Measurements from ENCODE around the gene PCDH15.
"Not testable (repeated sequence)": the region's sequence is repeated elsewhere in the genome, so short reads cannot be mapped to it uniquely, and the experiment has no call there.

PCDH15 gene

DNA sequence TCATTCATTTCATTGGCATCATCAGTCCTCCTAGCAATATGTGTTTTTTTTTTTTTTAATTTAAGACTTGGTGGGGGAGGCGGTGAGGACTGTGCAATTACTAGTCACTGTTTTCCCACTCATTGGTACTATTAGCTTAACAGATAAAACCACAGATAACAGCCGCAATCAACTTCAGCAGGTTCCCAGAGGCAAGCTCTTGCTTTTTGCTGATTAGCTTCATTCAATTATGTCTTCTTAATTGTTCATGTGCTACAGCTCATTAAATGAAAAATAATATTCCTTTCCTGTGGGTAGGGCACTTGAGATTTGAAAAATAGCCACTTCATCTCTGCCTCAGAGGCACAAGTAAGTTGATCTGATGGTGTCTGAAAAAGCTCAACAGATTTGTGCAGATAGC, 215.5 kb downstream of the PCDH15 start:
- Histone ChIP-seq H3K4me3 (ENCODE audit: low read depth in 1 of 2, low read length in 2 of 2) (no peak overlapping the region), H3K9me3 (ENCODE audit: control insufficient read depth in 1 of 2, low read length in 2 of 2) (no peaks in the 10 kb centered on the region), H3K4me1 (ENCODE audit: control insufficient read depth in 1 of 2, insufficient read depth in 2 of 2, low read length in 2 of 2) (no peaks in the 10 kb centered on the region), H3K27me3 (ENCODE audit: control insufficient read depth in 1 of 2, insufficient read depth in 2 of 2, low read length in 2 of 2) (no peaks in the 10 kb centered on the region), H3K36me3 (ENCODE audit: control insufficient read depth in 1 of 2, insufficient read depth in 2 of 2, low read length in 2 of 2) (no peaks in the 10 kb centered on the region), H3K9ac (ENCODE audit: low read depth in 1 of 2, low read length in 2 of 2) (no peak overlapping the region), H3K27ac (ENCODE audit: low read depth, low read length) (no peak overlapping the region)

- H3K36me3 ChIP-seq (ENCODE audit: control insufficient read depth in 1 of 2, insufficient read depth in 2 of 2, low read length in 2 of 2), result no peaks in the 10 kb centered on the region
- H3K27me3 ChIP-seq (ENCODE audit: control insufficient read depth in 1 of 2, insufficient read depth in 2 of 2, low read length in 2 of 2), result no peaks in the 10 kb centered on the region
- no peak overlapping the region for H3K9ac ChIP-seq (ENCODE audit: low read depth in 1 of 2, low read length in 2 of 2)
- H3K4me3 ChIP-seq (ENCODE audit: low read depth in 1 of 2, low read length in 2 of 2), result no peak overlapping the region
- H3K4me1 ChIP-seq (ENCODE audit: control insufficient read depth in 1 of 2, insufficient read depth in 2 of 2, low read length in 2 of 2), result no peaks in the 10 kb centered on the region
- H3K27ac ChIP-seq (ENCODE audit: low read depth, low read length), result no peak overlapping the region
- H3K9me3 ChIP-seq (ENCODE audit: control insufficient read depth in 1 of 2, low read length in 2 of 2), result no peaks in the 10 kb centered on the region
Observed at GRCh38 chr10:54577682-54578081, 223.3 kb downstream of the PCDH15 start.

GRCh38 chr10:54576541-54576940, 224.5 kb downstream of the PCDH15 start:
- Histone ChIP-seq H3K9ac (ENCODE audit: low read depth in 1 of 2, low read length in 2 of 2) (no peak overlapping the region), H3K27ac (ENCODE audit: low read depth, low read length) (no peak overlapping the region), H3K4me3 (ENCODE audit: low read depth in 1 of 2, low read length in 2 of 2) (no peak overlapping the region), H3K36me3 (ENCODE audit: control insufficient read depth in 1 of 2, insufficient read depth in 2 of 2, low read length in 2 of 2) (no peaks in the 10 kb centered on the region), H3K9me3 (ENCODE audit: control insufficient read depth in 1 of 2, low read length in 2 of 2) (no peaks in the 10 kb centered on the region), H3K27me3 (ENCODE audit: control insufficient read depth in 1 of 2, insufficient read depth in 2 of 2, low read length in 2 of 2) (no peaks in the 10 kb centered on the region), H3K4me1 (ENCODE audit: control insufficient read depth in 1 of 2, insufficient read depth in 2 of 2, low read length in 2 of 2) (no peaks in the 10 kb centered on the region)

DNA sequence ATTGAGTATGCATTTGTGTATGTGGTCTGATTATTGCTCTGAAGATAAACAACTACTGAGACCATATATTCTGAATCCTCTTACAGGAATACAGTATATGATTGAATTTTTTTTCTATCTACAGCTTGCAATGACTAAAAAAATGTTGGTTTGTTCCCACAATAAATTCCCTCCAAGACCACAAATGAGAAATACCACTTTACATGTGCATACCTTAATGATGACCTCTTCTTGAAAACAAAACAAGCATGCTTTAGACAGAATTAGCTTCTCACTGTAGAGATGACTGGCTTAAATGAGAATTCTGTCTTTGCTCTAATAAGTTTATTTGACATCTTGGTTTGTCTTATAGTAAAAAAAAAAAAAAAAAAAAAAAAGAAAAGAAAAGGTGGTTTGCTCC, 241.5 kb downstream of the PCDH15 start:
- Histone ChIP-seq H3K4me1 (ENCODE audit: control insufficient read depth in 1 of 2, insufficient read depth in 2 of 2, low read length in 2 of 2) (no peaks in the 10 kb centered on the region), H3K4me3 (ENCODE audit: low read depth in 1 of 2, low read length in 2 of 2) (no peak overlapping the region), H3K27ac (ENCODE audit: low read depth, low read length) (no peak overlapping the region), H3K36me3 (ENCODE audit: control insufficient read depth in 1 of 2, insufficient read depth in 2 of 2, low read length in 2 of 2) (no peaks in the 10 kb centered on the region), H3K27me3 (ENCODE audit: control insufficient read depth in 1 of 2, insufficient read depth in 2 of 2, low read length in 2 of 2) (no peaks in the 10 kb centered on the region), H3K9ac (ENCODE audit: low read depth in 1 of 2, low read length in 2 of 2) (no peak overlapping the region), H3K9me3 (ENCODE audit: control insufficient read depth in 1 of 2, low read length in 2 of 2) (peaks cover 0 to 7% of the 10 kb centered on the region in 2 donors)

DNA sequence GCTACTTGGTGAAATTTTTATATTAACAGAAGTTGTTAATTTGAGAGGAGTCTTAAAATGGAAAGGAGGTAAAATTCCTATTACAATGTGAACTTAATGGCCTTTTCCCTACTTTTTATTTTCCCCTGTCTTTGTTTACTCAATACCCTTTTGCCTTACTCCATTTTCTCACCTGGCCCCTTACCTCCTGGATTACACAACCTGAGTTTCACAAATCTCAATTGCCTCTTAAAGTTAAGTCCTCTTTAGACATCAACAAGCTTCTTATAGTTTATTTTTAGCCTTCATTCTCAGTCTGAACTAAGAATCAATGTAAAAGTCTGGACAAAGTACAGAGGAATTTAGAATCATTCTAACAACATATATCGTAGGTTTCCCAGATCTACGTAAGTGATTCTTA, 247.0 kb downstream of the PCDH15 start:
- no peak overlapping the region for H3K9ac ChIP-seq (ENCODE audit: low read depth in 1 of 2, low read length in 2 of 2)
- peaks cover 0 to 7% of the 10 kb centered on the region in 2 donors for H3K9me3 ChIP-seq (ENCODE audit: control insufficient read depth in 1 of 2, low read length in 2 of 2)
- H3K4me1 ChIP-seq (ENCODE audit: control insufficient read depth in 1 of 2, insufficient read depth in 2 of 2, low read length in 2 of 2), result no peaks in the 10 kb centered on the region
- no peaks in the 10 kb centered on the region for H3K27me3 ChIP-seq (ENCODE audit: control insufficient read depth in 1 of 2, insufficient read depth in 2 of 2, low read length in 2 of 2)
- H3K27ac ChIP-seq (ENCODE audit: low read depth, low read length), result no peak overlapping the region
- H3K4me3 ChIP-seq (ENCODE audit: low read depth in 1 of 2, low read length in 2 of 2), result no peak overlapping the region
- no peaks in the 10 kb centered on the region for H3K36me3 ChIP-seq (ENCODE audit: control insufficient read depth in 1 of 2, insufficient read depth in 2 of 2, low read length in 2 of 2)

DNA sequence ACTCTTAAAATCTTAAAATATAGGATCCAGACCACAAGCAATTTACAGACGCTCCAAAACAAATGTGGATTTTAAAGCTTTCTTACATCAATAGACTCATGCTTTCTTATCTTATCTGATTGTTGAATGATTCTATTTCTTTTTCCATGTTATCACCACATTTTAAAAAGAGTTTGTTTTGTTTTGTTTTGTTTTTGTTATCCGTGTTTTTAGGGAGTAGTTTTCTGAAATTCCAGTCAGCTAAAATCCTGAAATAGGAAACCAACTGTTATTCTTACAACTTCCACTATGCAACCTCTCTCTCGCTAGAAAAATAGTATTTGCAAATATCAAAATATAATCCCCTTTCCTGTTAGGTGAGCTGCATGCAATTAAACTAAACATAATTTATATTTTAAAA, 251.0 kb downstream of the PCDH15 start:
- Histone ChIP-seq H3K9ac (ENCODE audit: low read depth in 1 of 2, low read length in 2 of 2) (no peak overlapping the region), H3K9me3 (ENCODE audit: control insufficient read depth in 1 of 2, low read length in 2 of 2) (peaks cover 0 to 5% of the 10 kb centered on the region in 2 donors), H3K4me3 (ENCODE audit: low read depth in 1 of 2, low read length in 2 of 2) (no peak overlapping the region), H3K27me3 (ENCODE audit: control insufficient read depth in 1 of 2, insufficient read depth in 2 of 2, low read length in 2 of 2) (no peaks in the 10 kb centered on the region), H3K27ac (ENCODE audit: low read depth, low read length) (no peak overlapping the region), H3K36me3 (ENCODE audit: control insufficient read depth in 1 of 2, insufficient read depth in 2 of 2, low read length in 2 of 2) (no peaks in the 10 kb centered on the region), H3K4me1 (ENCODE audit: control insufficient read depth in 1 of 2, insufficient read depth in 2 of 2, low read length in 2 of 2) (no peaks in the 10 kb centered on the region)

DNA sequence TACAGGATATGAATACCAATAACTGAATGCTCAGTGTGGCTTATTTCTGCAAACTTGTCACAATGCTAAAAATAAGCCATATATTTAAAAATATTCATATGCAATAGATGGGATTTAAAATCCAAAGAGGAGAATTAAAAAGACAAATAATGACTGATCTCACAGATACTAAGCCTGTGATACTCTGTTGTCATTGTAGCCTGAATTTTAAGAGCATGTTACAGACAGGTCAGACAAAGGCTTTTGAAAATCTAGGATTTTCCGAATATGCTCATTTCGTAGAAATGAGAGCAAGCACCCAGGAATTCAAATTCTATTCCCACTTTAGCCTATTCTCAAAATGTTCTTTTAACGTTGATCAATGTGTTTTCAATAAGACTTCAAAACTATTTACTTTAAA, 269.7 kb downstream of the PCDH15 start:
- Histone ChIP-seq H3K4me3 (ENCODE audit: low read depth in 1 of 2, low read length in 2 of 2) (no peak overlapping the region), H3K27me3 (ENCODE audit: control insufficient read depth in 1 of 2, insufficient read depth in 2 of 2, low read length in 2 of 2) (no peaks in the 10 kb centered on the region), H3K36me3 (ENCODE audit: control insufficient read depth in 1 of 2, insufficient read depth in 2 of 2, low read length in 2 of 2) (no peaks in the 10 kb centered on the region), H3K9me3 (ENCODE audit: control insufficient read depth in 1 of 2, low read length in 2 of 2) (no peaks in the 10 kb centered on the region), H3K27ac (ENCODE audit: low read depth, low read length) (no peak overlapping the region), H3K9ac (ENCODE audit: low read depth in 1 of 2, low read length in 2 of 2) (no peak overlapping the region), H3K4me1 (ENCODE audit: control insufficient read depth in 1 of 2, insufficient read depth in 2 of 2, low read length in 2 of 2) (no peaks in the 10 kb centered on the region)

DNA sequence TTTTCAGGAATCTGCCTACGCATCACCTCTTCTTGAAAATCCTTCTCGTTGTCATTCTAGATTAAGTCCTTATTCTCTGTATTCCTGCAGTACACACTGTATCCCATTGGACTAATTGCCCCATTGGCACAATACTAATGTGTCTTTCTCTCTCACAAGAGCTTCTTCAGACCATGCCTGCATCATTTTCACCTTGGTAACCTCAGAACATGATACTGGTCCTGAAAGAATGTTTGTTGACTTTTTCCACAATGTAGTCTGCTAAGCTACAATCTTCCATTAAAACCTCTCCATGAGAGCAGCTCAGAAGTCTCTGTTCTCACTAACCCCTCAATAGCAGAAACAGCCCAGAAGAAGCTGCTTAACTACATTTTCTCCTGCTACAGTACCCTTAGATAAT, 270.7 kb downstream of the PCDH15 start:
- Histone ChIP-seq H3K9ac (ENCODE audit: low read depth in 1 of 2, low read length in 2 of 2) (no peak overlapping the region), H3K4me1 (ENCODE audit: control insufficient read depth in 1 of 2, insufficient read depth in 2 of 2, low read length in 2 of 2) (no peaks in the 10 kb centered on the region), H3K36me3 (ENCODE audit: control insufficient read depth in 1 of 2, insufficient read depth in 2 of 2, low read length in 2 of 2) (no peaks in the 10 kb centered on the region)

GRCh38 chr10:54525816-54526215, 275.2 kb downstream of the PCDH15 start:
- no peak overlapping the region for H3K4me3 ChIP-seq (ENCODE audit: low read depth in 1 of 2, low read length in 2 of 2)
- H3K9ac ChIP-seq (ENCODE audit: low read depth in 1 of 2, low read length in 2 of 2), result no peak overlapping the region
- H3K27me3 ChIP-seq (ENCODE audit: control insufficient read depth in 1 of 2, insufficient read depth in 2 of 2, low read length in 2 of 2), result no peaks in the 10 kb centered on the region
- H3K9me3 ChIP-seq (ENCODE audit: control insufficient read depth in 1 of 2, low read length in 2 of 2), result no peaks in the 10 kb centered on the region
- no peaks in the 10 kb centered on the region for H3K36me3 ChIP-seq (ENCODE audit: control insufficient read depth in 1 of 2, insufficient read depth in 2 of 2, low read length in 2 of 2)
- no peaks in the 10 kb centered on the region for H3K4me1 ChIP-seq (ENCODE audit: control insufficient read depth in 1 of 2, insufficient read depth in 2 of 2, low read length in 2 of 2)
- no peak overlapping the region for H3K27ac ChIP-seq (ENCODE audit: low read depth, low read length)

More for the DNA sequence above, 270.7 kb downstream of the PCDH15 start:
- no peak overlapping the region for H3K27ac ChIP-seq (ENCODE audit: low read depth, low read length)
- no peaks in the 10 kb centered on the region for H3K9me3 ChIP-seq (ENCODE audit: control insufficient read depth in 1 of 2, low read length in 2 of 2)
- no peak overlapping the region for H3K4me3 ChIP-seq (ENCODE audit: low read depth in 1 of 2, low read length in 2 of 2)
- H3K27me3 ChIP-seq (ENCODE audit: control insufficient read depth in 1 of 2, insufficient read depth in 2 of 2, low read length in 2 of 2), result no peaks in the 10 kb centered on the region

DNA sequence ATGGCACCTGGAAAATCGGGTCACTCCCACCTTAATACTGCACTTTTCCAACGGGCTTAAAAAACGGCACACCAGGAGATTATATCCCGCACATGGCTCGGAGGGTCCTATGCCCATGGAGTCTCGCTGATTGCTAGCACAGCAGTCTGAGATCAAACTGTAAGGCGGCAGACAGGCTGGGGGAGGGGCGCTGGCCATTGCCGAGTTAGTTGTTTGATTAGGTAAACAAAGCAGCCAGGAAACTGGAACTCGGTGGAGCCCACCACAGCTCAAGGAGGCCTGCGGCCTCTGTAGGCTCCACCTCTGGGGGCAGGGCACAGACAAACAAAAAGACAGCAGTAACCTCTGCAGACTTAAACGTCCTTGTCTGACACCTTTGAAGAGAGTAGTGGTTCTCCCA, 285.8 kb downstream of the PCDH15 start:
- H3K27ac ChIP-seq (ENCODE audit: low read depth, low read length); H3K27me3 ChIP-seq (ENCODE audit: control insufficient read depth in 1 of 2, insufficient read depth in 2 of 2, low read length in 2 of 2); H3K4me3 ChIP-seq (ENCODE audit: low read depth in 1 of 2, low read length in 2 of 2); H3K9ac ChIP-seq (ENCODE audit: low read depth in 1 of 2, low read length in 2 of 2); H3K4me1 ChIP-seq (ENCODE audit: control insufficient read depth in 1 of 2, insufficient read depth in 2 of 2, low read length in 2 of 2); H3K9me3 ChIP-seq (ENCODE audit: control insufficient read depth in 1 of 2, low read length in 2 of 2); H3K36me3 ChIP-seq (ENCODE audit: control insufficient read depth in 1 of 2, insufficient read depth in 2 of 2, low read length in 2 of 2): not testable (repeated sequence)

GRCh38 chr10:54503863-54504262, 297.2 kb downstream of the PCDH15 start:
- no peak overlapping the region for H3K4me3 ChIP-seq (ENCODE audit: low read depth in 1 of 2, low read length in 2 of 2)
- no peak overlapping the region for H3K9ac ChIP-seq (ENCODE audit: low read depth in 1 of 2, low read length in 2 of 2)
- H3K27me3 ChIP-seq (ENCODE audit: control insufficient read depth in 1 of 2, insufficient read depth in 2 of 2, low read length in 2 of 2), result no peaks in the 10 kb centered on the region
- peaks cover 0 to 8% of the 10 kb centered on the region in 2 donors for H3K9me3 ChIP-seq (ENCODE audit: control insufficient read depth in 1 of 2, low read length in 2 of 2)
- no peaks in the 10 kb centered on the region for H3K4me1 ChIP-seq (ENCODE audit: control insufficient read depth in 1 of 2, insufficient read depth in 2 of 2, low read length in 2 of 2)
- H3K27ac ChIP-seq (ENCODE audit: low read depth, low read length), result no peak overlapping the region
- no peaks in the 10 kb centered on the region for H3K36me3 ChIP-seq (ENCODE audit: control insufficient read depth in 1 of 2, insufficient read depth in 2 of 2, low read length in 2 of 2)

All from duodenal mucosa (tissue), 2 donors.